ENCODE data around the gene PHPT1.

DNA sequence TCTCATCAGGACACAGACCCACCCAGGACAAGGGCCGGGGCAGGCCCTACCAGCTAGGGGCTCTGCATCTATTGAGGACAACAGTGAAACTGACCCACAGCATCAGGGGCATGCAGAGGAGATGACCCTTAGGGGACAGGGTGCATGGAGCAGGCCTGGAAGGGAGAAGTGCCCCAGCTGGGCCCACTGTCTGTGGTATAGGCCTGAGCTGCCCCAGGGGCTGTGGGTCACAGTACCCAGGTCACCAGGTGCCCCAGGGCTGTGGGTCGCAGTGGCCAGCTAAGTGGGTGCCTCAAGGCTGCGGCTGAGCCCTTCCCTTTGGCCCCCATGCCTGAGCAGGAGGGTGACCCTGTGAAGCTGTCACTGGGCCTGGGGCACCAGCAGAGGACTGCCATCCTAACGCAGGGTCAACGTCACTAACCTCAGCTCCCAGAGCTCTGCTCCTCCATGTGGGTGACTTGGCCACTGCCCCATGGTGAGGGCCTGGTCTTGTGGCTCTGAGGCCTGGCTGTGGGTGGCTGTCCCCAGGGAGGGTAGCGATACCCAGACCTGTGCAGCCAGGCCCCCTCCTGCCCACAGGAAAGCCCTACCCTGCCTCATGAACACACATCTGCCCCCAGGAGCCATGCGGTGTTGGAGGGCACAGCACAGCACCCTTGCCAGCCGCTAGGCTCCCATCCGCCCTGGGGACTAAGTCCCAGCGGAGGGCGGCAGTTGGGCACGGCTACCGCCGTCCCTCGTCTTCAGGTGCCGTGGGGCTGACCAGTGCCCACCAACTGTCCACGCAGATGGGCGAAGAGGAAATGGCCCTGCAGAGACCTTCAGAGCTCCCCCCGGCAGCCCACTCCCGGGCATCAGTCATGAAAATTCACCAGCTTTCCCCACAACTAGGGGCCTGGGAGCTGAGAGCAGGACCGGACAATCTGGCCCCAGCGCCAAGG is 12.0 kb downstream of the PHPT1 start:
- TF ChIP-seq, protein P1, sequence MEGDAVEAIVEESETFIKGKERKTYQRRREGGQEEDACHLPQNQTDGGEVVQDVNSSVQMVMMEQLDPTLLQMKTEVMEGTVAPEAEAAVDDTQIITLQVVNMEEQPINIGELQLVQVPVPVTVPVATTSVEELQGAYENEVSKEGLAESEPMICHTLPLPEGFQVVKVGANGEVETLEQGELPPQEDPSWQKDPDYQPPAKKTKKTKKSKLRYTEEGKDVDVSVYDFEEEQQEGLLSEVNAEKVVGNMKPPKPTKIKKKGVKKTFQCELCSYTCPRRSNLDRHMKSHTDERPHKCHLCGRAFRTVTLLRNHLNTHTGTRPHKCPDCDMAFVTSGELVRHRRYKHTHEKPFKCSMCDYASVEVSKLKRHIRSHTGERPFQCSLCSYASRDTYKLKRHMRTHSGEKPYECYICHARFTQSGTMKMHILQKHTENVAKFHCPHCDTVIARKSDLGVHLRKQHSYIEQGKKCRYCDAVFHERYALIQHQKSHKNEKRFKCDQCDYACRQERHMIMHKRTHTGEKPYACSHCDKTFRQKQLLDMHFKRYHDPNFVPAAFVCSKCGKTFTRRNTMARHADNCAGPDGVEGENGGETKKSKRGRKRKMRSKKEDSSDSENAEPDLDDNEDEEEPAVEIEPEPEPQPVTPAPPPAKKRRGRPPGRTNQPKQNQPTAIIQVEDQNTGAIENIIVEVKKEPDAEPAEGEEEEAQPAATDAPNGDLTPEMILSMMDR (IDR thresholded peaks at IDR 0.05), result no peak
- TF ChIP-seq POLR2A (IDR thresholded peaks at IDR 0.05), result no peak

Measured in right lobe of liver (tissue), 4 donors.